ENCODE data around the gene CLINT1. TPM values are rescaled to one million over a fixed set of nuclear protein-coding genes. Genes with fewer than 3 reads are reported as not detected.

The CLINT1 gene
- total and polyA plus RNA-seq, 2 donors from 2014 or later, result 34.1 to 173 TPM

DNA sequence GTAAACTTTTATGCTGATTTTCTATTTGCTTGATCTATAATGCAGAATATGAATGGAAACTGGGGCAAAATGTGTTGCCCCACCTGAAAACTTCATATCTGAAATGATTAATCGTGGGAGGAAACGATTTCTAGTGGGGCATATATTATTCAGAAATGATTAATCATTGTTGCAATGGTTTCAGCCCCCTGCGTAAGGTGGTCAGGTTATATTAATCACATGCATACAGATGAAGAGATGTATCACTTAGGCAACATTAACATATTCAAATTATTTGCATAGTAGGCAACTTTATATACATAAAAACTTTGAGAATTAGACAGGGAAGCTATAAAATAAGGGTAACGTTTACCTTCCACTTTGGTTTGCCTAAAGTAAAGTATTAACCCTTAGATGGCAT lies 65.6 kb downstream of the CLINT1 start:
- Histone ChIP-seq H3K4me1 (ENCODE audit: control insufficient read depth in 2 of 3, insufficient read depth in 2 of 3, low read depth in 1 of 3, low read length in 3 of 3) (no peaks in the 10 kb centered on the region), H3K27me3 (ENCODE audit: control insufficient read depth, insufficient read depth, low read length) (no peaks in the 10 kb centered on the region), H3K4me3 (ENCODE audit: low read length in 3 of 3) (no peak overlapping the region), H3K9ac (ENCODE audit: low read length in 3 of 3) (no peak overlapping the region), H3K27ac (ENCODE audit: low read depth in 2 of 2, low read length in 2 of 2) (no peak overlapping the region), H3K9me3 (ENCODE audit: control insufficient read depth in 2 of 3, insufficient read depth in 1 of 3, low read length in 3 of 3) (no peaks in the 10 kb centered on the region), H3K36me3 (ENCODE audit: control insufficient read depth in 2 of 3, insufficient read depth in 3 of 3, low read length in 3 of 3) (peaks cover 4 to 12% (median 4%) of the 10 kb centered on the region in 3 donors)
- TF ChIP-seq, protein P1, sequence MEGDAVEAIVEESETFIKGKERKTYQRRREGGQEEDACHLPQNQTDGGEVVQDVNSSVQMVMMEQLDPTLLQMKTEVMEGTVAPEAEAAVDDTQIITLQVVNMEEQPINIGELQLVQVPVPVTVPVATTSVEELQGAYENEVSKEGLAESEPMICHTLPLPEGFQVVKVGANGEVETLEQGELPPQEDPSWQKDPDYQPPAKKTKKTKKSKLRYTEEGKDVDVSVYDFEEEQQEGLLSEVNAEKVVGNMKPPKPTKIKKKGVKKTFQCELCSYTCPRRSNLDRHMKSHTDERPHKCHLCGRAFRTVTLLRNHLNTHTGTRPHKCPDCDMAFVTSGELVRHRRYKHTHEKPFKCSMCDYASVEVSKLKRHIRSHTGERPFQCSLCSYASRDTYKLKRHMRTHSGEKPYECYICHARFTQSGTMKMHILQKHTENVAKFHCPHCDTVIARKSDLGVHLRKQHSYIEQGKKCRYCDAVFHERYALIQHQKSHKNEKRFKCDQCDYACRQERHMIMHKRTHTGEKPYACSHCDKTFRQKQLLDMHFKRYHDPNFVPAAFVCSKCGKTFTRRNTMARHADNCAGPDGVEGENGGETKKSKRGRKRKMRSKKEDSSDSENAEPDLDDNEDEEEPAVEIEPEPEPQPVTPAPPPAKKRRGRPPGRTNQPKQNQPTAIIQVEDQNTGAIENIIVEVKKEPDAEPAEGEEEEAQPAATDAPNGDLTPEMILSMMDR (IDR thresholded peaks at IDR 0.05; ENCODE audit: borderline replicate concordance, extremely low read depth, insufficient read depth), result no peak
- FAIRE-seq (no peak), DNase-seq (no peak)
- intact Hi-C loops (cut with DNase I), result no loop called here

DNA sequence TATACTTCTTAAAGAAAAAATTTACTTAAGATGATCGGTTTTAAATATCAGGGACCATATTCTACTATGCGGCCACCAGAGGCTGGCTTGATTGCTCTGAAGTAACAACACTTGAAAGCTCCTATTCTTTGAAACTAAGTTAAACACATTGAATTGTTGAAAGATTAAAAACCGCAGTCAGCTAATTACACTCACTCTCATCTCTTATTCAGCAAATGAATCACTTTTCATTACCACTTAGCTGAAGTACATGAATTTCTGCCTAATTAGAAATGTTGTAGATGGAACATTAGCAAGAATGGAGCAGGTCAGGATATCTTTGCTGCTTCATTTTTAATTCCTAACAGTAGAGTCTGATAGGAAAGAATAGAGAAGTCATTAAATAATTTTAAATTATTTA lies 73.1 kb downstream of the CLINT1 start:
- Histone ChIP-seq H3K27me3 (ENCODE audit: control insufficient read depth, insufficient read depth, low read length) (no peaks in the 10 kb centered on the region), H3K36me3 (ENCODE audit: control insufficient read depth in 2 of 3, insufficient read depth in 3 of 3, low read length in 3 of 3) (peaks cover 0 to 15% (median 7%) of the 10 kb centered on the region in 3 donors), H3K9me3 (ENCODE audit: control insufficient read depth in 2 of 3, insufficient read depth in 1 of 3, low read length in 3 of 3) (no peaks in the 10 kb centered on the region), H3K9ac (ENCODE audit: low read length in 3 of 3) (no peak overlapping the region), H3K4me1 (ENCODE audit: control insufficient read depth in 2 of 3, insufficient read depth in 2 of 3, low read depth in 1 of 3, low read length in 3 of 3) (no peaks in the 10 kb centered on the region), H3K4me3 (ENCODE audit: low read length in 3 of 3) (no peak overlapping the region), H3K27ac (ENCODE audit: low read depth in 2 of 2, low read length in 2 of 2) (no peak overlapping the region)
- no peak for DNase-seq
- TF ChIP-seq, protein P1 (IDR thresholded peaks at IDR 0.05; ENCODE audit: borderline replicate concordance, extremely low read depth, insufficient read depth), result no peak
- intact Hi-C loops (cut with DNase I), result no loop called here
- no peak for FAIRE-seq

DNA sequence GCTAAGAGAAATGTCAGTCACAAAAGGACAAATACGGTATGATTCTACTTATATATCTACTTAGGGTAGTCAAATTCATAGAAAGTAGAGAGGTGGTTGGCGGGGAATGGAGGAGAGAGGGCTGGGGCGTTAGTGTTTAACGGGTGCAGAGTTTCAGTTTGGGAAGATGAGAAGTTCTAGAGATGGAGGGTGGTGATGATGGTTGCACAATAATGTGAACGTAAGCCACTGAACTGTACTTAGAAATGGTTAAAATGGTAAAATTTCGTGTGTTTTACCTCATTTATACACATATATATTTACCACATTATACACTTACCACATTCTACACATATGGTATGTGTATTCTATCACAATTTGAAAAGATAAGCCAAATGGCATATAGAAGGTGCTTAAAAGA lies 79.7 kb downstream of the CLINT1 start:
- TF ChIP-seq, protein P1 (IDR thresholded peaks at IDR 0.05; ENCODE audit: borderline replicate concordance, extremely low read depth, insufficient read depth), result no peak
- H3K36me3 ChIP-seq (ENCODE audit: control insufficient read depth in 2 of 3, insufficient read depth in 3 of 3, low read length in 3 of 3), result no peaks in the 10 kb centered on the region
- no peaks in the 10 kb centered on the region for H3K4me1 ChIP-seq (ENCODE audit: control insufficient read depth in 2 of 3, insufficient read depth in 2 of 3, low read depth in 1 of 3, low read length in 3 of 3)
- H3K9ac ChIP-seq (ENCODE audit: low read length in 3 of 3), result no peak overlapping the region
- FAIRE-seq (no peak), DNase-seq (no peak)
- no peak overlapping the region for H3K4me3 ChIP-seq (ENCODE audit: low read length in 3 of 3)
- intact Hi-C loops (cut with DNase I), result no loop called here
- no peaks in the 10 kb centered on the region for H3K27me3 ChIP-seq (ENCODE audit: control insufficient read depth, insufficient read depth, low read length)
- H3K27ac ChIP-seq (ENCODE audit: low read depth in 2 of 2, low read length in 2 of 2), result no peak overlapping the region
- no peaks in the 10 kb centered on the region for H3K9me3 ChIP-seq (ENCODE audit: control insufficient read depth in 2 of 3, insufficient read depth in 1 of 3, low read length in 3 of 3)

Measured in kidney (tissue), 14 donors.